ENCODE data around the gene MYL9.
"Not testable (repeated sequence)": the region's sequence is repeated elsewhere in the genome, so short reads cannot be mapped to it uniquely, and the experiment has no call there.

- TF ChIP-seq CTCF (IDR thresholded peaks at IDR 0.05; ENCODE audit: poor library complexity, severe bottlenecking); TAF1 (IDR thresholded peaks at IDR 0.05; ENCODE audit: low read depth): not testable (repeated sequence)
Measured at GRCh38 chr20:36564726-36565121, 23.4 kb downstream of the MYL9 start.
